Heart right ventricle (tissue), 16 donors: Measurements from ENCODE around the gene TMPRSS4. TPM values are rescaled to one million over a fixed set of nuclear protein-coding genes. Genes with fewer than 3 reads are reported as not detected.

ENCODE experiments used
- ATAC-seq, 8 donors: fragments of 200-7000 bp; cut with Tn5 transposase; one replicate each; pipeline ENCODE4 v1.9.1; 2020; ENCODE audit warnings: mild to moderate bottlenecking in 8 of 8, moderate library complexity in 8 of 8, moderate number of reproducible peaks in 1 of 8
- DNase-seq, 2 donors: peaks; one replicate each; pipeline ENCODE4 v3.0.0-alpha.2; 2020
- H3K27ac ChIP-seq, 10 donors: fragments of 200-600 bp; sonication (generic) in 2 of 10; one replicate each; pipeline versions ENCODE4 v1.5.0 to v1.8.0; 2020 to 2022; ENCODE audit warnings: mild to moderate bottlenecking in 3 of 10
- H3K27me3 ChIP-seq, 7 donors: fragments of 200-600 bp; one replicate each; pipeline ENCODE4 v1.8.0; 2021 to 2022; ENCODE audit warnings: mild to moderate bottlenecking in 2 of 7
- H3K36me3 ChIP-seq, 9 donors: fragments of 200-600 bp; sonication (generic) in 1 of 9; one replicate each; pipeline versions ENCODE4 v1.5.0 to v1.8.0; 2020 to 2022; ENCODE audit warnings: mild to moderate bottlenecking in 2 of 9
- H3K4me1 ChIP-seq, 9 donors: fragments of 200-600 bp; sonication (generic) in 1 of 9; one replicate each; pipeline versions ENCODE4 v1.5.0 to v1.8.0; 2020 to 2022; ENCODE audit warnings: mild to moderate bottlenecking in 4 of 9
- H3K4me3 ChIP-seq, 10 donors: fragments of 200-600 bp; sonication (generic) in 2 of 10; one replicate each; pipeline versions ENCODE4 v1.5.0 to v1.8.0; 2020 to 2022; ENCODE audit warnings: mild to moderate bottlenecking in 7 of 10, moderate library complexity in 2 of 10
- H3K9me3 ChIP-seq, 11 donors: fragments of 200-600 bp in 10 of 11; sonication (generic) in 2 of 11; one replicate each; pipeline versions ENCODE4 v1.5.0 to v1.8.0; 2013 to 2022; ENCODE audit warnings: mild to moderate bottlenecking in 2 of 11, control low read depth in 1 of 11, moderate library complexity in 1 of 11
- WGBS, 2 donors: extraction: QIAGEN DNeasy Blood & Tissue Kit; methylation state at CpG; one replicate each; pipeline ENCODE4 v1.1.7; 2013; ENCODE audit warnings: inconsistent platforms in 1 of 2; 5-methylcytosine and 5-hydroxymethylcytosine counted together
- intact Hi-C, 10 donors: fragments of 100-400 bp; cut with DNase I; formaldehyde crosslinking; loops; one replicate each; pipeline versions ENCODE4 v1.11.1 to v1.14.2; 2022
- polyA plus RNA-seq, 2 donors: library from polyadenylated mRNA; stranded (reverse); fragments of 200-250 nt; gene quantifications; one replicate each; pipeline ENCODE4 v1.2.3, GENCODE V29; 2013
- total RNA-seq, 10 donors: library from RNA; stranded (reverse); fragmentation: NEBNext Ultra II Directional in 3 of 10; extraction: Animal tissue kit (Norgen Biotek cat#: 25700) in 3 of 10; gene quantifications; one replicate each; pipeline versions ENCODE4 v1.2.1 to v1.2.4, GENCODE V29; 2021 to 2023
- TF ChIP-seq, protein P1 (sequence below), 9 donors: fragments of 200-600 bp; sonication (generic) in 2 of 9; IDR thresholded peaks; one replicate each; pipeline versions ENCODE4 v1.5.0 to v1.8.0; 2021 to 2022; ENCODE audit warnings: antibody characterized with exemption in 9 of 9, mild to moderate bottlenecking in 5 of 9, moderate library complexity in 1 of 9
- donor health status: Arrhythmogenic right ventricular cardiomyopathy.
- donor health status: ischemic (EF 13 %, LVEDD 7.1; RV severe dilation, severe dysfunction).
- donor health status: healthy with polysubstance abuse.
- donor health status: DM: no; HTN: yes; CAD: no.
- donor health status: DM: no; HTN: no; CAD: no.
- donor health status: ischemic (EF 25% LVEDD 6.9; RV normal size, moderate dysfunction).
- donor health status: ischemic (EF 25% LVEDD 5.7; RV mildly dilated, moderate dysfunction).
- donor health status: healthy.
- donor health status: DM: yes; HTN: yes; CAD: no.
- donor health status: Ischemic cardiomyopathy.
- donor health status: ischemic (EF 35%, LVEDD 5.7; RV mildly dilated, moderate dysfunction).
- donor health status: nonischemic (EF 11% LVEDD 7.7; RV severe dilation, severe dysfunction).
- donor health status: DM: yes; HTN: yes; CAD: no.
- donor health status: PGD.
- donor health status: ischemic (EF 29% LVEDD 5.4; RV normal size, mild dysfunction).
- donor health status: nonischemic (EF 23%, LVEDD 6.1; RV moderate dilation, normal function).

The TMPRSS4 gene
- total and polyA plus RNA-seq, 12 donors = 0.34 to 1.4 (median 0.84) TPM; not detected in 8

DNA sequence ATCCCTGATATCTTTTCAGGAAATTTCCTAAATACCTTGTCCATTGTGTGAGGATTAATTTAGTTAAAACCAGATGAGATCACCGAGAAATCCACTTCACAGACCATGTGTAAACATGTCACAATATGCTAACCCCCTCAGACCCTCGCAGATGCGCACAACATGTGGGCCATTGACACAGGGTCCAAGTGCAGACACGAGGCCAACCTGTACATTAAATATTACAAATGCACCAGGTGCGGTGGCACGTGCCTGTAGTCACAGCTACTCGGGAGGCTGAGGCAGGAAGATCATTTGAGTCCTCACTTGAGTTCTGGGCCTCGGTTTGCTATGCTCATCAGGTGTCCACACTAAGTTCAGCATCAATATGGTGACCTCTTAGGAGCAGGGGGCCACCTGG is 9.9 kb upstream of the TMPRSS4 start:
- ATAC-seq (no peak), DNase-seq (no peak)
- Histone ChIP-seq H3K36me3 (no peaks in the 10 kb centered on the region), H3K4me3 (no peak overlapping the region), H3K27ac (no peak overlapping the region), H3K4me1 (no peaks in the 10 kb centered on the region), H3K9me3 (no peaks in the 10 kb centered on the region), H3K27me3 (no peaks in the 10 kb centered on the region)
- TF ChIP-seq, protein P1, sequence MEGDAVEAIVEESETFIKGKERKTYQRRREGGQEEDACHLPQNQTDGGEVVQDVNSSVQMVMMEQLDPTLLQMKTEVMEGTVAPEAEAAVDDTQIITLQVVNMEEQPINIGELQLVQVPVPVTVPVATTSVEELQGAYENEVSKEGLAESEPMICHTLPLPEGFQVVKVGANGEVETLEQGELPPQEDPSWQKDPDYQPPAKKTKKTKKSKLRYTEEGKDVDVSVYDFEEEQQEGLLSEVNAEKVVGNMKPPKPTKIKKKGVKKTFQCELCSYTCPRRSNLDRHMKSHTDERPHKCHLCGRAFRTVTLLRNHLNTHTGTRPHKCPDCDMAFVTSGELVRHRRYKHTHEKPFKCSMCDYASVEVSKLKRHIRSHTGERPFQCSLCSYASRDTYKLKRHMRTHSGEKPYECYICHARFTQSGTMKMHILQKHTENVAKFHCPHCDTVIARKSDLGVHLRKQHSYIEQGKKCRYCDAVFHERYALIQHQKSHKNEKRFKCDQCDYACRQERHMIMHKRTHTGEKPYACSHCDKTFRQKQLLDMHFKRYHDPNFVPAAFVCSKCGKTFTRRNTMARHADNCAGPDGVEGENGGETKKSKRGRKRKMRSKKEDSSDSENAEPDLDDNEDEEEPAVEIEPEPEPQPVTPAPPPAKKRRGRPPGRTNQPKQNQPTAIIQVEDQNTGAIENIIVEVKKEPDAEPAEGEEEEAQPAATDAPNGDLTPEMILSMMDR (IDR thresholded peaks at IDR 0.05) = no peak
- whole genome bisulfite sequencing, 2 donors = 91 to 92% methylated on average over 8 of the region's 8 CpGs
- intact Hi-C loops = no loop called here

- TF ChIP-seq, protein P1 (IDR thresholded peaks at IDR 0.05) = no peak
- DNase-seq (no peak), ATAC-seq (peak in 1 of 8 donors; percentile 55)
- no peaks in the 10 kb centered on the region for H3K4me1 ChIP-seq
- intact Hi-C loops = no loop called here
- no peaks in the 10 kb centered on the region for H3K36me3 ChIP-seq
- 62 to 64% methylated on average over 24 of the region's 24 CpGs for WGBS, 2 donors
- H3K4me3 ChIP-seq = no peak overlapping the region
- H3K27ac ChIP-seq = no peak overlapping the region
- no peaks in the 10 kb centered on the region for H3K9me3 ChIP-seq
- no peaks in the 10 kb centered on the region for H3K27me3 ChIP-seq
Measured at GRCh38 chr11:118068206-118068944, 8.5 kb upstream of the TMPRSS4 start.

DNA sequence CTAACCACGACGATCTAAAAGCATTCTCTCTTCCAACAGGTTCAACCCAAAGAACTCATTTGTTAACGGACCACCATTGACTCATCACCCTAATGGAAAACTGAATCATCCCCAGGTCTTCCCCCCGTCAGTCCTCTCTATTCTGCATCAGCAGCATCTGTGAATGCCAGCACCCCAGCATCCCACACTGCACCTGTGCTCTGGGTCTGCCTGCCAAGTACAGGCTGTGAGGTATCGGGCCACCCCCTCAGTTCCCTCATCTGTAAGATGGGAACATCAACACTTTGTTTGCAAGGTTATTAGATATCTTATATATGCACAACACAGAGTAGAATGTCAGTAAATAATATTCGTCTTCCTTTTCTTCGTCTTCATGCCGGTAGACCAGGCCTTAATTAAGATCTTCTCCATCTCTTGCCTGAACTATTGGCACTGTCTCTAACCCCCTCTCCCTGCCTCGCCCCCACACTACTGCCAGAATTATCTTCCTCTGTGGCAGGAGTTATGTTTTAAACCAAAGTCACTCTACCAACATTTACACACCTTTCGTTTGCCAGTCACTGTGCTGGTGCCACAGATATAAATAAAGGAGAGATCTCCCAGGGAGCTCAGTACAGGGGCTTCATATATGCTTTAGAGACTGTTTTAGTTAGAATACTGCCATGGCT is 7.8 kb upstream of the TMPRSS4 start:
- WGBS, 2 donors = 91 to 92% methylated on average over 10 of the region's 10 CpGs
- DNase-seq = no peak

GRCh38 chr11:118071416-118072030 is 5.4 kb upstream of the TMPRSS4 start:
- H3K27ac ChIP-seq = no peak overlapping the region
- H3K9me3 ChIP-seq = no peaks in the 10 kb centered on the region
- 84 to 88% methylated on average over 3 of the region's 3 CpGs for whole genome bisulfite sequencing, 2 donors
- no peak for DNase-seq
- no peaks in the 10 kb centered on the region for H3K4me1 ChIP-seq
- H3K36me3 ChIP-seq = no peaks in the 10 kb centered on the region
- H3K4me3 ChIP-seq = no peak overlapping the region
- TF ChIP-seq, protein P1 (IDR thresholded peaks at IDR 0.05) = no peak
- ATAC-seq = no peak
- H3K27me3 ChIP-seq = no peaks in the 10 kb centered on the region
- intact Hi-C loops = no loop called here

More for the DNA sequence above, 7.8 kb upstream of the TMPRSS4 start:
- no peak for ATAC-seq
- Histone ChIP-seq H3K36me3 (no peaks in the 10 kb centered on the region), H3K4me1 (no peaks in the 10 kb centered on the region), H3K4me3 (no peak overlapping the region), H3K27ac (no peak overlapping the region), H3K9me3 (no peaks in the 10 kb centered on the region), H3K27me3 (no peaks in the 10 kb centered on the region)
- intact Hi-C loops = no loop called here
- TF ChIP-seq, protein P1 (IDR thresholded peaks at IDR 0.05) = no peak
